SK-N-SH (cell line): ENCODE measurements around the gene DSG4. TPM values are rescaled to one million over a fixed set of nuclear protein-coding genes. Genes with fewer than 3 reads are reported as not detected.

Source experiments
- CTCF ChIA-PET: fragments of 300-600, 350-600 bp; formaldehyde crosslinking; extraction: SDS; loops from one replicate; lab custom pipeline; 2021; lab: Yijun Ruan, JAX
- POLR2A ChIA-PET: fragments of 350-600 bp; sonication (Branson Sonifier 250); formaldehyde crosslinking; extraction: SDS; loops from one replicate; lab custom pipeline; 2020; ENCODE audit warnings: antibody characterized with exemption, inconsistent platforms; lab: Yijun Ruan, JAX
- DNase-seq: peaks from one replicate; pipeline ENCODE4 v3.0.0; 2012
- H2AFZ ChIP-seq: fragments of 200-600 bp; sonication (generic); 2 replicates; pipeline ENCODE4 v1.8.1; 2016; ENCODE audit warnings: antibody characterized with exemption, mild to moderate bottlenecking, low read depth
- H3F3A ChIP-seq: fragments of 200-600 bp; sonication (generic); replicated peaks from 2 replicates; pipeline ENCODE3; 2016; ENCODE audit warnings: antibody characterized with exemption, mild to moderate bottlenecking; ENCODE audit not compliant: insufficient read depth
- H3K27ac ChIP-seq, 2 experiments: fragments of 200-500 bp in 1 of 2; fragments of 200-600 bp in 1 of 2; sonication (Bioruptor generic) in 1 of 2; sonication (generic), shearing (Covaris generic) in 1 of 2; 2 replicates each; pipeline versions ENCODE4 v1.5.1 to v1.6.1; 2014 to 2016; ENCODE audit warnings: low read depth in 2 of 2, inconsistent platforms in 1 of 2, low read length in 1 of 2, mild to moderate bottlenecking in 1 of 2, mixed read lengths in 1 of 2
- H3K27me3 ChIP-seq: fragments of 200-600 bp; sonication (generic), shearing (Covaris generic); 2 replicates; pipeline ENCODE4 v1.6.1; 2016; ENCODE audit warnings: mixed run types; ENCODE audit not compliant: insufficient read depth
- H3K36me3 ChIP-seq, 2 experiments: fragments of 200-500 bp in 1 of 2; fragments of 200-600 bp in 1 of 2; sonication (Bioruptor generic) in 1 of 2; sonication (generic) in 1 of 2; replicated peaks in 1 of 2; 2 replicates each; pipeline versions ENCODE3 to v1.5.1; 2014 to 2016; ENCODE audit warnings: low read length in 1 of 2, mild to moderate bottlenecking in 1 of 2; ENCODE audit not compliant: insufficient read depth in 2 of 2, control insufficient read depth in 1 of 2
- H3K4me1 ChIP-seq, 2 experiments: fragments of 200-500 bp in 1 of 2; fragments of 200-600 bp in 1 of 2; sonication (Bioruptor generic) in 1 of 2; sonication (generic), shearing (Covaris generic) in 1 of 2; 2 replicates each; pipeline versions ENCODE4 v1.5.1 to v1.6.1; 2014 to 2016; ENCODE audit warnings: low read depth in 1 of 2, low read length in 1 of 2, mixed run types in 1 of 2; ENCODE audit not compliant: insufficient read depth in 2 of 2, control insufficient read depth in 1 of 2
- H3K4me2 ChIP-seq: fragments of 200-600 bp; sonication (generic), shearing (Covaris generic); 2 replicates; pipeline ENCODE4 v1.6.1; 2017; ENCODE audit warnings: mixed run types
- H3K4me3 ChIP-seq, 2 experiments: fragments of 200-500 bp in 1 of 2; fragments of 200-600 bp in 1 of 2; sonication (Bioruptor generic) in 1 of 2; sonication (generic), shearing (Covaris generic) in 1 of 2; 2 replicates each; pipeline versions ENCODE4 v1.5.1 to v1.8.1; 2014 to 2016; ENCODE audit warnings: low read depth in 2 of 2, inconsistent platforms in 1 of 2, low read length in 1 of 2, mild to moderate bottlenecking in 1 of 2, mixed read lengths in 1 of 2, moderate library complexity in 1 of 2
- H3K79me2 ChIP-seq: fragments of 200-600 bp; sonication (generic); 2 replicates; pipeline ENCODE4 v1.8.1; 2017; ENCODE audit warnings: mild to moderate bottlenecking; ENCODE audit not compliant: insufficient read depth
- H3K9ac ChIP-seq: fragments of 200-600 bp; sonication (generic); 2 replicates; pipeline ENCODE4 v1.6.1; 2017; ENCODE audit warnings: mixed run types
- H3K9me2 ChIP-seq: fragments of 200-600 bp; sonication (generic); 2 replicates; pipeline ENCODE4 v1.6.1; 2017; ENCODE audit warnings: mixed run types
- H3K9me3 ChIP-seq: fragments of 200-600 bp; sonication (generic); 2 replicates; pipeline ENCODE4 v1.6.1; 2017; ENCODE audit warnings: mixed run types, mild to moderate bottlenecking, moderate library complexity
- H4K20me1 ChIP-seq: fragments of 200-600 bp; sonication (generic); 2 replicates; pipeline ENCODE4 v1.6.1; 2017; ENCODE audit warnings: mild to moderate bottlenecking, mixed run types; ENCODE audit not compliant: insufficient read depth
- ELF1 ChIP-seq: IDR thresholded peaks from 2 replicates; pipeline ENCODE4 v1.4.0; 2012
- EZH2phosphoT487 ChIP-seq: fragments of 200-600 bp; sonication (generic); IDR thresholded peaks from 2 replicates; pipeline ENCODE4 v1.6.1; 2017; ENCODE audit warnings: low read depth, mixed run types, mild to moderate bottlenecking, antibody characterized with exemption, moderate library complexity, borderline replicate concordance
- FOSL2 ChIP-seq: IDR thresholded peaks from 2 replicates; pipeline ENCODE4 v1.4.0; 2012; ENCODE audit warnings: low read depth, mild to moderate bottlenecking, moderate library complexity, borderline replicate concordance
- GABPA ChIP-seq: IDR thresholded peaks from 2 replicates; pipeline ENCODE4 v1.4.0; 2012; ENCODE audit warnings: low read depth, mild to moderate bottlenecking
- GATA2 ChIP-seq: sonication (generic); formaldehyde crosslinking; IDR thresholded peaks from 2 replicates; pipeline ENCODE4 v1.5.0; 2020; ENCODE audit warnings: mild to moderate bottlenecking, missing genetic modification reagents
- MEF2A ChIP-seq: IDR thresholded peaks from 2 replicates; pipeline ENCODE4 v1.4.0; 2012; ENCODE audit warnings: low read depth, borderline replicate concordance
- MXI1 ChIP-seq: IDR thresholded peaks from 2 replicates; pipeline ENCODE4 v1.6.1; 2012; ENCODE audit warnings: mild to moderate bottlenecking, low read depth, low read length, improper control_type of control experiment
- POLR2AphosphoS5 ChIP-seq: IDR thresholded peaks from 2 replicates; pipeline ENCODE4 v1.6.1; 2012; ENCODE audit warnings: low read depth, low read length
- RCOR1 ChIP-seq: fragments of 150-350 bp; IDR thresholded peaks from 2 replicates; pipeline ENCODE4 v1.6.1; 2017; ENCODE audit warnings: antibody characterized with exemption, low read length
- RFX5 ChIP-seq: IDR thresholded peaks from 2 replicates; pipeline ENCODE4 v1.6.1; 2012; ENCODE audit warnings: mild to moderate bottlenecking, improper control_type of control experiment, low read length
- SMC3 ChIP-seq: IDR thresholded peaks from 2 replicates; pipeline ENCODE4 v1.6.1; 2012; ENCODE audit warnings: low read depth, low read length, improper control_type of control experiment
- YY1 ChIP-seq: IDR thresholded peaks from 2 replicates; pipeline ENCODE4 v1.4.0; 2012; ENCODE audit warnings: low read depth, mild to moderate bottlenecking
- WGBS: methylation state at CpG from one replicate; pipeline ENCODE4 v1.1.6; 2017; ENCODE audit warnings: low lambda C conversion rate; 5-methylcytosine and 5-hydroxymethylcytosine counted together
- polyA plus RNA-seq, 3 experiments: library from polyadenylated mRNA; depleted of rRNA; stranded (reverse); fragments of >200 nt; gene quantifications; 2 replicates each; pipeline ENCODE4 v1.2.3, GENCODE V29; 2012
- TF ChIP-seq, protein P1 (sequence below): fragments of 200-600 bp; sonication (generic); IDR thresholded peaks from 2 replicates; pipeline ENCODE4 v1.6.1; 2017; ENCODE audit warnings: antibody characterized with exemption, mild to moderate bottlenecking, moderate library complexity
- TF ChIP-seq, protein P2 (sequence below): IDR thresholded peaks from 2 replicates; pipeline ENCODE4 v1.4.0; 2012; ENCODE audit warnings: low read depth
- TF ChIP-seq, protein P3 (sequence below): IDR thresholded peaks from 2 replicates; pipeline ENCODE4 v1.4.0; 2012; ENCODE audit warnings: low read depth, borderline replicate concordance
- TF ChIP-seq, protein P4 (sequence below): IDR thresholded peaks from 2 replicates; pipeline ENCODE4; 2012

Gene DSG4
- polyA plus RNA-seq, 1 of the 3 experiments (the other 2 are of a cell fraction) = not detected

DNA sequence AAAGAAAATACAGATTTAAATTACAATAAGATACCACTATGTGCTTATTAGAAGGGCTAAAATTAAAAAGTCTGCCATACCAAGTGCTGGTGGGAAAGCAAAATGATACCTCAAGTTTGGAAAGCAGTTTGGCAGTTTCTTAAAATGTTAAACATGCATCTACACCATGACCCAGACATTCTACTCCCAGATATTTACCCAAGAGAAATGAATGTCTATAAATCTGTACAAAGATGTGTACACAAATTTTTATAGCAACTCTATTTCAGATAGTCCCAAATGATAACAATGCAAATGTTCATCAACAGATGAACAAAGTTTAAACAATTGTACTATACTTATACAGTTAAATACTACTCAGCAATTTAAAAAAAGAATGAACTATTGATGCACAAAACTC lies 7.1 kb upstream of the DSG4 start (continued):
- TF ChIP-seq, protein P1, sequence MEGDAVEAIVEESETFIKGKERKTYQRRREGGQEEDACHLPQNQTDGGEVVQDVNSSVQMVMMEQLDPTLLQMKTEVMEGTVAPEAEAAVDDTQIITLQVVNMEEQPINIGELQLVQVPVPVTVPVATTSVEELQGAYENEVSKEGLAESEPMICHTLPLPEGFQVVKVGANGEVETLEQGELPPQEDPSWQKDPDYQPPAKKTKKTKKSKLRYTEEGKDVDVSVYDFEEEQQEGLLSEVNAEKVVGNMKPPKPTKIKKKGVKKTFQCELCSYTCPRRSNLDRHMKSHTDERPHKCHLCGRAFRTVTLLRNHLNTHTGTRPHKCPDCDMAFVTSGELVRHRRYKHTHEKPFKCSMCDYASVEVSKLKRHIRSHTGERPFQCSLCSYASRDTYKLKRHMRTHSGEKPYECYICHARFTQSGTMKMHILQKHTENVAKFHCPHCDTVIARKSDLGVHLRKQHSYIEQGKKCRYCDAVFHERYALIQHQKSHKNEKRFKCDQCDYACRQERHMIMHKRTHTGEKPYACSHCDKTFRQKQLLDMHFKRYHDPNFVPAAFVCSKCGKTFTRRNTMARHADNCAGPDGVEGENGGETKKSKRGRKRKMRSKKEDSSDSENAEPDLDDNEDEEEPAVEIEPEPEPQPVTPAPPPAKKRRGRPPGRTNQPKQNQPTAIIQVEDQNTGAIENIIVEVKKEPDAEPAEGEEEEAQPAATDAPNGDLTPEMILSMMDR = no peak
- TF ChIP-seq MXI1 = no peak
- no peak for TF ChIP-seq MEF2A
- no peak for TF ChIP-seq POLR2AphosphoS5
- TF ChIP-seq GABPA = no peak
- no peak for TF ChIP-seq FOSL2
- TF ChIP-seq YY1 = no peak

DNA sequence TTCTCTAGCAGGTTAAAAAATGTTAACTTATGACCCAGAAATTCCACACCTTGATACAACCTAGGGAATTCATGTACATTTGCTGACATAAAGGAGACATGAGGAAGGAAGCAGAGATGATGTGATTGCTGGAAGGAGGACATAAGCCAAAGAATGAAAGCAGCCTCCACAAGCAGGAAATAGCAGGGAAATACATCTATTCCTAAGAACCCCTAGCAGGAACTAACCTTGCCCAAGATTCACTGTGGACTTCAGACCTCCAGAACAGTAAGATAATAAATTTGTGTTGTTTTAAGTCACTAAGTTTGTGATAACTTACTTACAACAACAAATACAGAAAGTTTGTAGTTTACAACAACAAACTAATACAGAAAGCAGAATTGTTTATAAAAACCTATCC lies 4.6 kb upstream of the DSG4 start:
- no peaks in the 10 kb centered on the region for H3K9me3 ChIP-seq

DNA sequence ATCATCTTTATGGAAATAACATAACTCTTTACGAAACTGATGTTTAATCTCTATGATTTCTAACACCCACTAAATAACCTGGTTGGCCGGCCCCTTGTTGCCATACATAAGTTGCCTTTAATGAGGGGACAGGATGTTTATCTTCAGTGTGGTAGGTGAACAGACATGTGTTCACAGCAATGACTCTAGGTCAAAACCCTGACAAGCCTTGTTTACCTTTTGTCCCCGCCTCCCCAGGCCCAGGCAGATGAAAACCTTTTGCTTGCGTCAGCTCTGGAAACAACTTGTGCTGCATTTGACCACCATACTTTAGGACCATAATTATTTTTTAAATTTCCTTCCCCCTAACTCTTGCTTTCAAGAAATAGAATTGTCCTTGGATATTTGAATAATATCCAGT lies 2.9 kb upstream of the DSG4 start:
- WGBS = 5% methylated on average over 4 of the region's 4 CpGs

More for the DNA sequence above, 4.6 kb upstream of the DSG4 start:
- Histone ChIP-seq H3K27ac (no peak overlapping the region), H3K27me3 (no peaks in the 10 kb centered on the region; the same call in none of the 2 replicates), H3K4me2 (no peak overlapping the region), H4K20me1 (no peaks in the 10 kb centered on the region), H3K9me2 (no peaks in the 10 kb centered on the region), H3K4me3 (no peak overlapping the region), H3K9ac (no peak overlapping the region), H3K4me1 (no peaks in the 10 kb centered on the region), H3K36me3 (no peaks in the 10 kb centered on the region), H3F3A (no peaks in the 10 kb centered on the region), H2AFZ (no peak overlapping the region), H3K79me2 (no peaks in the 10 kb centered on the region)
- TF ChIP-seq, protein P2, sequence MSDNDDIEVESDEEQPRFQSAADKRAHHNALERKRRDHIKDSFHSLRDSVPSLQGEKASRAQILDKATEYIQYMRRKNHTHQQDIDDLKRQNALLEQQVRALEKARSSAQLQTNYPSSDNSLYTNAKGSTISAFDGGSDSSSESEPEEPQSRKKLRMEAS = no peak
- TF ChIP-seq, protein P3, sequence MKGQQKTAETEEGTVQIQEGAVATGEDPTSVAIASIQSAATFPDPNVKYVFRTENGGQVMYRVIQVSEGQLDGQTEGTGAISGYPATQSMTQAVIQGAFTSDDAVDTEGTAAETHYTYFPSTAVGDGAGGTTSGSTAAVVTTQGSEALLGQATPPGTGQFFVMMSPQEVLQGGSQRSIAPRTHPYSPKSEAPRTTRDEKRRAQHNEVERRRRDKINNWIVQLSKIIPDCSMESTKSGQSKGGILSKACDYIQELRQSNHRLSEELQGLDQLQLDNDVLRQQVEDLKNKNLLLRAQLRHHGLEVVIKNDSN = no peak
- TF ChIP-seq MXI1 (no peak), EZH2phosphoT487 (no peak)
- DNase-seq = no peak
- ChIA-PET CTCF (no interaction called here), POLR2A (no interaction called here)

More for the DNA sequence above, 2.9 kb upstream of the DSG4 start:
- CTCF ChIA-PET = interaction anchor here (0.5 kb wide), 1 partner anchor 137 kb away, joined by 3 read pairs; no protein-coding TSS in a partner anchor
- Histone ChIP-seq H3K27ac (no peak overlapping the region), H2AFZ (no peak overlapping the region), H3K9me2 (no peaks in the 10 kb centered on the region), H3K9me3 (no peaks in the 10 kb centered on the region), H3K36me3 (no peaks in the 10 kb centered on the region), H3F3A (no peaks in the 10 kb centered on the region), H3K4me1 (no peaks in the 10 kb centered on the region), H3K79me2 (no peaks in the 10 kb centered on the region), H3K27me3 (no peaks in the 10 kb centered on the region; the same call in none of the 2 replicates), H3K9ac (no peak overlapping the region), H3K4me2 (no peak overlapping the region), H4K20me1 (no peaks in the 10 kb centered on the region), H3K4me3 (no peak overlapping the region)
- TF ChIP-seq, protein P2 = no peak
- no peak for TF ChIP-seq RFX5
- TF ChIP-seq RCOR1 = no peak
- TF ChIP-seq YY1 = no peak
- no peak for TF ChIP-seq FOSL2
- no peak for TF ChIP-seq GATA2 (CRISPR knock-in tag)
- TF ChIP-seq, protein P4, sequence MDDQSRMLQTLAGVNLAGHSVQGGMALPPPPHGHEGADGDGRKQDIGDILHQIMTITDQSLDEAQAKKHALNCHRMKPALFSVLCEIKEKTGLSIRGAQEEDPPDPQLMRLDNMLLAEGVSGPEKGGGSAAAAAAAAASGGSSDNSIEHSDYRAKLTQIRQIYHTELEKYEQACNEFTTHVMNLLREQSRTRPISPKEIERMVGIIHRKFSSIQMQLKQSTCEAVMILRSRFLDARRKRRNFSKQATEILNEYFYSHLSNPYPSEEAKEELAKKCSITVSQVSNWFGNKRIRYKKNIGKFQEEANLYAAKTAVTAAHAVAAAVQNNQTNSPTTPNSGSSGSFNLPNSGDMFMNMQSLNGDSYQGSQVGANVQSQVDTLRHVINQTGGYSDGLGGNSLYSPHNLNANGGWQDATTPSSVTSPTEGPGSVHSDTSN = no peak
- no peak for TF ChIP-seq ELF1
- no peak for TF ChIP-seq SMC3
- POLR2A ChIA-PET = no interaction called here
- DNase-seq = no peak
